ENCODE results near the gene FGFBP3.

Gene FGFBP3

GRCh38 chr10:91923371-91924211, 14.3 kb upstream of the FGFBP3 start, which contains the start of gene BTAF1:
Gene BTAF1, plus strand, starts transcription at chr10:91923770. Its CDS starts 307 bp downstream, at chr10:91924077.
- TF ChIP-seq, protein P1, sequence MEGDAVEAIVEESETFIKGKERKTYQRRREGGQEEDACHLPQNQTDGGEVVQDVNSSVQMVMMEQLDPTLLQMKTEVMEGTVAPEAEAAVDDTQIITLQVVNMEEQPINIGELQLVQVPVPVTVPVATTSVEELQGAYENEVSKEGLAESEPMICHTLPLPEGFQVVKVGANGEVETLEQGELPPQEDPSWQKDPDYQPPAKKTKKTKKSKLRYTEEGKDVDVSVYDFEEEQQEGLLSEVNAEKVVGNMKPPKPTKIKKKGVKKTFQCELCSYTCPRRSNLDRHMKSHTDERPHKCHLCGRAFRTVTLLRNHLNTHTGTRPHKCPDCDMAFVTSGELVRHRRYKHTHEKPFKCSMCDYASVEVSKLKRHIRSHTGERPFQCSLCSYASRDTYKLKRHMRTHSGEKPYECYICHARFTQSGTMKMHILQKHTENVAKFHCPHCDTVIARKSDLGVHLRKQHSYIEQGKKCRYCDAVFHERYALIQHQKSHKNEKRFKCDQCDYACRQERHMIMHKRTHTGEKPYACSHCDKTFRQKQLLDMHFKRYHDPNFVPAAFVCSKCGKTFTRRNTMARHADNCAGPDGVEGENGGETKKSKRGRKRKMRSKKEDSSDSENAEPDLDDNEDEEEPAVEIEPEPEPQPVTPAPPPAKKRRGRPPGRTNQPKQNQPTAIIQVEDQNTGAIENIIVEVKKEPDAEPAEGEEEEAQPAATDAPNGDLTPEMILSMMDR (conservative IDR thresholded peaks at IDR 0.05; ENCODE audit: low read depth, low read length): no peak
- peak; percentile 94 for DNase-seq (ENCODE audit: low read depth)
- H3K4me3 ChIP-seq (ENCODE audit: low read depth, low read length): peak within 1 kb of the TSS; percentile 89

DNA sequence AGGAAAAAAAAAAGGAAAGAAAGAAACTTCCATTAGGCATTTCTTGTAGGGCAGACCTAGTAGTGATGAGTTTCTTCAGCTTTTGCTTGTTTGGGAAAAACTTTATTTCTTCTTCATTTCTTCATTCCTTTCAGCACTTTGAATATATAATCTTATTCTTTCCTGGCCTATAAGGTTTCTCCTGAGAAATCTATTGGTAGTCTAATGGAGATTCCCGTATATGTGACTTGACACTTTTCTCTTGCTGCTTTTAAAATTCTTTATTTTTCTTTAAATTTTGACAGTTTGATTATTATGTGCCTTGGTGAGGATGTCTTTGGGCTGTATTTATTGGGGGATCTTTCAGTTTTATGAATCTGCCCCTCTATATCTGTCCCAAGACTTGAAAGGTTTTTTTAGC, 10.4 kb upstream of the FGFBP3 start:
- no peak for DNase-seq (ENCODE audit: low read depth)
- H3K4me3 ChIP-seq (ENCODE audit: low read depth, low read length): no peak overlapping the region
- TF ChIP-seq, protein P1 (conservative IDR thresholded peaks at IDR 0.05; ENCODE audit: low read depth, low read length): no peak

DNA sequence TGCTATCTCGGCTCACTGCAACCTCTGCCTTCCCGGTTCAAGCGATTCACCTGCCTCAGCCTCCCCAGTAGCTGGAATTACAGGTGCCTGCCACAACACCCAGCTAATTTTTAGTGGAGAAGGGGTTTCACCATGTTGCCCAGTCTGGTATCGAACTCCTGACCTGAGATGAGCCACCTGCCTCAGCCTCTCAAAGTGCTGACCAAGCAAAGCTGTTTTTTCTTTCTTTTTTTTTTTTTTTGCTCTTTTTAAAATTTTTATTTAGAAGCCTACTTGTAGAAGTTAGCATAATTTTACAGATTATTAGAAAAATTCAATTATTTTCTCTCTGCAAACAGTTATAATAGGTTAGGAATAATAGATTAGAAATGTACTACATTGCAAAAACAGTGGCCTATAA, 1.2 kb upstream of the FGFBP3 start:
- TF ChIP-seq, protein P1 (conservative IDR thresholded peaks at IDR 0.05; ENCODE audit: low read depth, low read length): no peak
- no peak for DNase-seq (ENCODE audit: low read depth)
- no peak overlapping the region for H3K4me3 ChIP-seq (ENCODE audit: low read depth, low read length)

GRCh38 chr10:91908337-91909116, 759 bp downstream of the FGFBP3 start:
- peak overlapping the region; percentile 68 for H3K4me3 ChIP-seq (ENCODE audit: low read depth, low read length)
- DNase-seq (ENCODE audit: low read depth): peak; percentile 53
- TF ChIP-seq, protein P1 (conservative IDR thresholded peaks at IDR 0.05; ENCODE audit: low read depth, low read length): peak; percentile 31

GRCh38 chr10:91907914-91908336, 1.4 kb downstream of the FGFBP3 start:
- no peak for DNase-seq (ENCODE audit: low read depth)
- TF ChIP-seq, protein P1 (conservative IDR thresholded peaks at IDR 0.05; ENCODE audit: low read depth, low read length): no peak
- peak overlapping the region; percentile 68 for H3K4me3 ChIP-seq (ENCODE audit: low read depth, low read length)

GRCh38 chr10:91907033-91907594, 2.2 kb downstream of the FGFBP3 start:
- no peak for DNase-seq (ENCODE audit: low read depth)
- no peak overlapping the region for H3K4me3 ChIP-seq (ENCODE audit: low read depth, low read length)
- TF ChIP-seq, protein P1 (conservative IDR thresholded peaks at IDR 0.05; ENCODE audit: low read depth, low read length): no peak

All from choroid plexus epithelial cell (primary cell).